Mucosa of descending colon (tissue), 3 donors: Measurements from ENCODE around the gene CYP20A1. TPM values are rescaled to one million over a fixed set of nuclear protein-coding genes. Genes with fewer than 3 reads are reported as not detected.
"Not testable (repeated sequence)": the region's sequence is repeated elsewhere in the genome, so short reads cannot be mapped to it uniquely, and the experiment has no call there.

Source experiments
- ATAC-seq: fragments of 200-7000 bp; cut with Tn5 transposase; one replicate; pipeline ENCODE4 v1.9.1; 2020; ENCODE audit warnings: mild to moderate bottlenecking, moderate library complexity
- DNase-seq, 3 donors: peaks; one replicate each; pipeline ENCODE4 v3.0.0-alpha.2; 2020
- H3K36me3 ChIP-seq: fragments of 200-600 bp; one replicate; pipeline ENCODE4 v1.8.0; 2021; ENCODE audit warnings: low read depth, mild to moderate bottlenecking
- H3K4me1 ChIP-seq: fragments of 200-600 bp; one replicate; pipeline ENCODE4 v1.8.0; 2021; ENCODE audit warnings: low read depth, mild to moderate bottlenecking
- H3K4me3 ChIP-seq: fragments of 200-600 bp; one replicate; pipeline ENCODE4 v1.8.0; 2021; ENCODE audit warnings: mild to moderate bottlenecking
- H3K9me3 ChIP-seq: fragments of 200-600 bp; one replicate; pipeline ENCODE4 v1.8.0; 2021; ENCODE audit warnings: mild to moderate bottlenecking
- intact Hi-C, 2 donors: fragments of 100-400 bp; cut with DNase I in 1 of 2; cut with micrococcal nuclease in 1 of 2; formaldehyde crosslinking; loops; one replicate each; pipeline versions ENCODE4 v1.11.0 to v1.11.1; 2022; cut with DNase I, micrococcal nuclease
- total RNA-seq, 3 donors: library from RNA; stranded (reverse); fragmentation: NEBNext Ultra II Directional in 2 of 3; extraction: Animal tissue kit (Norgen Biotek cat#: 25700) in 2 of 3; gene quantifications; one replicate each; pipeline versions ENCODE4 v1.2.1 to v1.2.4, GENCODE V29; 2021 to 2023
- TF ChIP-seq, protein P1 (sequence below): fragments of 200-600 bp; IDR thresholded peaks from one replicate; pipeline ENCODE4 v1.8.0; 2022; ENCODE audit warnings: antibody characterized with exemption, mild to moderate bottlenecking
- donor health status: DM: no; HTN: no; CAD: no; lungs with moderate emphysema.
- donor health status: DM: no; HTN: no; CAD: no.
- donor health status: DM: no; HTN: yes; CAD: no.

The CYP20A1 gene
- total RNA-seq, 3 donors from 2014 or later, result 24.6 to 33.1 (median 25.8) TPM

DNA sequence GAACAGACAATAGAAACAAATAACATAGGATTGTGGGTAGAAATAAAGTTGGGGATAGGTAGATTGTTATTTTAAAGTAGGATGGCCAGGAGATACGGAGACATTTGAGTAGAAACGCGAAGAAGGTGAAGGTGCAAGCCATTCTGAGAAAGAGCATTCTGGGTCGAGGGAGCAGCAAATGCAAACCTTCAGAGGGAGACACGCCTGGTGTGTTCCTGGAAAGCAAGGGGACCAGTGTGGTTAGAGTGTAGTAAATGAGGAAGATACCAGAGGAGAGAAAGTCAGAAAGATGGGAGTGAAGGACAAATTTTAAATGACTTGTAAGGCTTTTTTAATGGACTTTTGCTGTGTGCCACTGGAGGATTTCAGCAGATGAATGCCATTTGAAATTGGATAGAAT, 1.7 kb downstream of the CYP20A1 start:
- intact Hi-C loops, result no loop called here
- H3K9me3 ChIP-seq, result no peaks in the 10 kb centered on the region
- H3K4me1 ChIP-seq, result peaks cover 9% of the 10 kb centered on the region
- H3K36me3 ChIP-seq, result no peaks in the 10 kb centered on the region
- TF ChIP-seq, protein P1, sequence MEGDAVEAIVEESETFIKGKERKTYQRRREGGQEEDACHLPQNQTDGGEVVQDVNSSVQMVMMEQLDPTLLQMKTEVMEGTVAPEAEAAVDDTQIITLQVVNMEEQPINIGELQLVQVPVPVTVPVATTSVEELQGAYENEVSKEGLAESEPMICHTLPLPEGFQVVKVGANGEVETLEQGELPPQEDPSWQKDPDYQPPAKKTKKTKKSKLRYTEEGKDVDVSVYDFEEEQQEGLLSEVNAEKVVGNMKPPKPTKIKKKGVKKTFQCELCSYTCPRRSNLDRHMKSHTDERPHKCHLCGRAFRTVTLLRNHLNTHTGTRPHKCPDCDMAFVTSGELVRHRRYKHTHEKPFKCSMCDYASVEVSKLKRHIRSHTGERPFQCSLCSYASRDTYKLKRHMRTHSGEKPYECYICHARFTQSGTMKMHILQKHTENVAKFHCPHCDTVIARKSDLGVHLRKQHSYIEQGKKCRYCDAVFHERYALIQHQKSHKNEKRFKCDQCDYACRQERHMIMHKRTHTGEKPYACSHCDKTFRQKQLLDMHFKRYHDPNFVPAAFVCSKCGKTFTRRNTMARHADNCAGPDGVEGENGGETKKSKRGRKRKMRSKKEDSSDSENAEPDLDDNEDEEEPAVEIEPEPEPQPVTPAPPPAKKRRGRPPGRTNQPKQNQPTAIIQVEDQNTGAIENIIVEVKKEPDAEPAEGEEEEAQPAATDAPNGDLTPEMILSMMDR, result no peak
- DNase-seq, result no peak
- no peak overlapping the region for H3K4me3 ChIP-seq
- ATAC-seq, result no peak

DNA sequence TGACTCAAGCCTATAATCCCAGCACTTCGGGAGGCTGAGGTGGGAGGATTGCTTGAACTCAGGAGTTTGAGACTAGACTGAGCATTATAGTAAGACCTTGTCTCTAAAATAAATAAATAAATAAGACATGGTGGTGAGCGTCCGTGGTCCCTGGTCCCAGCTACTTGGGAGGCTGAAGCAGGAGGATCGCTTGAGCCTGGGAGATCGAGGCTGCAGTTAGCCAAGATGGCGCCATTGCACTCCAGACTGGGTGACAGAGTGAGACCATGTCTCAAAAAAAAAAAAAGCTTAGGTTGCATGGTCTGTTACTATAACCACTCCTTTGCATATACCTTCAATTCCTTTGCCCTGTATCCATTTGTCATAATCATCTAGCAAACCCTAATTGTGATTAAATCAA, 3.7 kb downstream of the CYP20A1 start:
- TF ChIP-seq, protein P1, result no peak
- no peaks in the 10 kb centered on the region for H3K36me3 ChIP-seq
- intact Hi-C loops, result no loop called here
- peaks cover 9% of the 10 kb centered on the region for H3K4me1 ChIP-seq
- no peak overlapping the region for H3K4me3 ChIP-seq
- DNase-seq (no peak), ATAC-seq (no peak)
- H3K9me3 ChIP-seq, result no peaks in the 10 kb centered on the region

DNA sequence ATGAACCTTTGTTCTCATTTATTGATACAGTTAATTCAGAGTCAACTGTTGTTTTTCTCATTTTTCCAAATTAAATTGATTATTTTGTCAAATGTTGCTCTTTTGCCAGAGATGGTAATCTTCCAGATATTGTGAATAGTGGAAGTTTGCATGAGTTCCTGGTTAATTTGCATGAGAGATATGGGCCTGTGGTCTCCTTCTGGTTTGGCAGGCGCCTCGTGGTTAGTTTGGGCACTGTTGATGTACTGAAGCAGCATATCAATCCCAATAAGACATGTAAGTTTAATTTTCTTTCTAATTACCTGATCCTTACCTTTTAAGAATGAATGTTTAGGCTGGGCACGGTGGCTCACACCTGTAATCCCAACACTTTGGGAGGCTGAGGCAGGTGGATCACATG, 7.8 kb downstream of the CYP20A1 start:
- H3K36me3 ChIP-seq, result no peaks in the 10 kb centered on the region
- TF ChIP-seq, protein P1, result no peak
- intact Hi-C loops, result no loop called here

DNA sequence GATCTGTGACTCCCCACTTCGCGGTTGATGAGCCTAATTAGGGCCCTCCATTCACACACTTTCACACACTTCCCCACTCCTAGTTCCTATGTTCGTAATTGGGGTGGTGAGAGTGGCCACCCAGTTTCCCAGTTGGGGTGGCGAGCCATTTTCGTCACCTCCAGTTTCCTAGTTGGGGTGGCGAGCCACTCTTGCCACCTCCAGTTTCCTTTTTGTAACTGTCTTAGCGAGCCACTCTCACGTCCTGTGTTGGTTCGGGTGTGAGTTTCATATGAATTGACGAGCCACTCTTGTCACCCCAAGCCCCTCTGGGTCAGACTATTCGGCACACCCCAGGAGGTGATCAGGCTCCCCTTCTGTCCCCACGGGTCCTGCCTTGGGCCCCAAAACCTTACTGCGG, 14.0 kb downstream of the CYP20A1 start:
- TF ChIP-seq, protein P1, result no peak
- ATAC-seq (no peak), DNase-seq (no peak)
- Histone ChIP-seq H3K4me3 (no peak overlapping the region), H3K36me3 (peaks cover 8% of the 10 kb centered on the region), H3K9me3 (no peaks in the 10 kb centered on the region), H3K4me1 (no peaks in the 10 kb centered on the region)
- intact Hi-C loops, result no loop called here

More for the DNA sequence above, 7.8 kb downstream of the CYP20A1 start:
- Histone ChIP-seq H3K9me3 (no peaks in the 10 kb centered on the region), H3K4me1 (no peaks in the 10 kb centered on the region), H3K4me3 (no peak overlapping the region)
- DNase-seq (no peak), ATAC-seq (no peak)

DNA sequence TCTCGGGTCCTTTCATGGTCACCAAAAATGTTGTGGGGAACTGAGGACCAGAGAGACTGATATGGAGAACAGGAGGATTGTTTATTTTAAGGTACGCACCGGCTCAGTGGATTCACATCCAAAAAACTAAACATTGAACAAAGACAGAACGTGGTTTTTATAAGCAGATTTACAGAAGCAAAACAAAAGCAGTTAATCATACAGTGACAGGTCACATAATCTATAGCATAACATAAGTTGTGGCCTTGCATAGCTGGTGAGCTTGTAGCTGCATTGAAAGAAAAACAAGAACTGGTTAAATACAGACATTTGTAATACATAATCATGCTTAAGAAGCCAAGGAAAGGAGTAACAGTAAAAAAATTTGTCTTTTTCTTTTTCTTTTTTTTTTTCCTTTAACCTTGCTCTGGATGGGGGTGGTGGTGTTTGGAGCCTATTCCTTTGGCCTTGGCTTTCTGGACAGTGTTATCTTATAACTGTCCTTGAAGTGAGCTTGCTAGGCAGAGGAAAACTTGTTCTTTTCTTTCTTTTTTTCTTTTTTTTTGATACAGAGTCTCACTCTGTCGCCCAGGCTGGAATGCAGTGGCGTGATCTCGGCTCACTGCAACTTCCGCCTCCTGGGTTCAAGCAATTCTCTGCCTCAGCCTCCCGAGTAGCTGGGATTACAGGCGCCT, 14.7 kb downstream of the CYP20A1 start:
- DNase-seq, intact Hi-C loops, H3K4me3 ChIP-seq, H3K36me3 ChIP-seq, ATAC-seq, H3K9me3 ChIP-seq, H3K4me1 ChIP-seq: not testable (repeated sequence)

DNA sequence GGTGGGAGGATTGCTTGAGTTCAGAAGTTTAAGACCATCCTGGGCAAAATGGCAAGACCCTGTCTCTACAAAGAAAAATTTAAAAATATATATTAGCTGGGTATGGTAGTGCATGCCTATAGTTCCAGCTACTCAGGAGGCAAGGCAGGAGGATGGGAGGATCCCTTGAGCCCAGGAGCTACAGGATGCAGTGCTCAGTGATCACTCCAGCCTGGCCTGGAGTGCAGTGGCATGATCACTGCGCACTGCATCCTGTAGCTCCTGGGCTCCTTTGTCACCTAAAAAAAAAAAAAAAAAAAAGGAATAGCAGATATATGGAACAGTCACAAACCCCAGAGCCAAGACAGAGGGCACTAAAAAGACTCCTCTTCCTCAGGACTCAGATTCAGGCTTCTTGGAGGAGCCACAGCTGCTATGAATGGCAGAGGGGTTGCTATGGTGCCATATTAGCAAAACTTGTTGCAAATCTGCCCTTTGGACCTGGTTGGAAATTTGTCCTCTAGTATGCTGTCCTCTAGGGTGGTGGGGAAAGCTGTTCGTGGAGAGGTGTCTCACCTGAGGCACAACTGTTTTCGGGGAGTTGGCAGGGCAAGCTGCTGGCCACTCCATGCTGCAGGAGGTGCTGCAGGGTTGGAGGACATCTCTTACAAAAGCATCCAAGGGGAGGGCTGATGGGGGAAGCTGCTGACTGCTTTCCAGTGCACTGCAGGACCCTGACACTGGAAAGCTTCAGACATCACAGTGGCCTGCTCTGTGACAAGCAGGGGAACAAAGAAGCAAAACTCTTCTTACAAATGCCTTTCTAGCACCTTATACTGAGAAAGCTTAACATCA, 22.7 kb downstream of the CYP20A1 start:
- no peaks in the 10 kb centered on the region for H3K36me3 ChIP-seq

More for the DNA sequence above, 22.7 kb downstream of the CYP20A1 start:
- no peak for ATAC-seq
- no peaks in the 10 kb centered on the region for H3K4me1 ChIP-seq
- intact Hi-C loops, result no loop called here
- no peaks in the 10 kb centered on the region for H3K9me3 ChIP-seq
- TF ChIP-seq, protein P1, result no peak
- no peak overlapping the region for H3K4me3 ChIP-seq
- DNase-seq, result no peak
